NCI-H748 (cell line): ENCODE measurements around the gene DCBLD1.
A peak's percentile ranks its signal among the peaks of the same experiment; 100 is the strongest.

ENCODE experiments used
- DNase-seq: peaks from one replicate; lab custom pipeline; 2025; ENCODE audit not compliant: unreplicated experiment; lab: John Stamatoyannopoulos, UW

DCBLD1 gene

DNA sequence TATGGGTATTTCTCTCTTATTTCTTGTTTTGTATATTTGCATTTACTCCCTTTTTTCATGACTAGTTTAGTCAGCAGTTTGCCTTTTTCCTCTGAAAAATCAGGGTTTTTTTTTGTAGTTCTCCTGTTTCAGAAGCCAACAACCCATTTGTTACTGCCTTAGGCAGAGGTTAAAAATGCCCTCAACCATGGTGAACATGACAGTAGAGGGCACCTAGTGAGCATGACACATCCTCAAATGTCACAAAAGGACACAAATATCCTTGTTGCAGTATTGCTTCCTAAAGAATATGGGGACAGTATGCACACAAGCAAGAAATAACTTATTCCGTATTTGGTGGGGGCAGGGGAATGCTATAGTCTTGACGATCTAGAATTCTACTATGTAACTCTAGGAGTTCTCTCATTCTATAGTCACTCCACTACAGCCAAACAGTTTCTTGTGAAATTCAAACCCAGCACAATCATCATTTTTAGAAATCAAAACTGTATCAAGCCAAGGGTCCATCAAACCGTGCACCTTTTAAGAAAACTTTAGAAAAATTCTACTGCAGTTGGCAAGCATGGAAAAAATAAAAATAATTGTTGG is 72.9 kb downstream of the DCBLD1 start:
- no peak for DNase-seq

DNA sequence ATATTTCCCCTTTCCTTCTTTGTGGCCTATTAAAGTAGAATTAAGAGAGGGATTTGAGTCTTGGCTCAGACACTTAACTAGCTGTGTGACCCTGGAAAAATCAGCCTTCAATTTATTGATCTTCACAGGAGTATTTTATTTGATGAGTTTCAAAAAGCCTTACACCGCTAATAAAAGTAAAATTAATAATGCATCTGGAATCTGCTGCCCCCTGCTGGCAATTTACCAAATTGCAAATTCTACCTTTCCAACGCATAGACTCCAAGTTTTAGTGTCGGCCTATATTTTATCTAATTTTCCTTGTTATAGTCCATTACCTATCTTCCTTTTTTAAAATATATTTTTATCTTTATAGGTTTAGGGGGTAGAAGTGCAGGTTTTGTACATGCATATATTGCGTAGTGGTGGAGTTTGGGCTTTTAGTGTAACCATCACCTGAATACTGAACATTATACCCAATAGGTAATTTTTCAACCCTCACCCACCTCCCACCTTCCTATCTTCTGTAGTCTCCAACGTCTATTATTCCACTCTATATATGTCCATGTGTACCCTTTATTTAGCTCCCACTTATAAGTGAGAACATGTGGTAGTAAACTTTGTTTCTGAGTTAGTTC is 73.5 kb downstream of the DCBLD1 start:
- peak; percentile 35 for DNase-seq

DNA sequence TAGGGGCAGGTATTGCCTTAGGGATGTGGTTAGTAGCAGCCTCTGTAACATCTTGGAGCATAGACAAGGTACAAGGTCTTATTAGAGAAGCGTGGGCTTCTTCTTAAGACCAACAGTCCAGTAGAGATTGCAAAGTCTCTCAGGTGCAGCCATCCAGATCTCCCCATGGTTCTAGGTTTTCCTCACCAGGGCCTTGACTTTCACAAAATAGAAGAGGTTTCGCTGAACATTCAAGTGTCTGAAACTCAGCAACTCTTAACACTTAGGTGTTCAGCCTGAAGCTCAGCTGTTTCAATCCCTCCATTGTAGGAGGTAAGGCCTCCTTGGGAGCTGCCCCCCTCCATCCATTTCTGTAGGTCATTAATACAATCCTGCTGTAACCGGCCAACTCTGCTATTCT is 75.5 kb downstream of the DCBLD1 start:
- no peak for DNase-seq

DNA sequence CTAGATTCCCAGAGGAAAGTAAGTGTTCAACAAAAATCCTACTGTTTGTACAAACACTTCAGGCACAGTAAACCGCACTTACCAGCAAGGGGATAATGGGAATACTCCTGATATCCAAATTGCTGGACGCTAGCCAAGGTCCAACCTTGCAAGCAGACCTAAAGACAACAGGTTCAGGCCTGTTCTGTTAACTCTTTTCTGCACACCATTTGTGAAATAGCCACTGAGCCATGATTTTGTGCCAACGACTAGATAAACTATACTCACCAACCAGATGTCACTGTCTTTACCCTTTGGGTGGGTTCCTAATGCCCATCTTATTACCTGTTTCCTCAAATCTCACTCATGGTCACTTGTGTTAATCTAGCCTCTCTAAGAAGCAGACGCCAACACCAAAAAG is 76.3 kb downstream of the DCBLD1 start:
- peak; percentile 23 for DNase-seq

DNA sequence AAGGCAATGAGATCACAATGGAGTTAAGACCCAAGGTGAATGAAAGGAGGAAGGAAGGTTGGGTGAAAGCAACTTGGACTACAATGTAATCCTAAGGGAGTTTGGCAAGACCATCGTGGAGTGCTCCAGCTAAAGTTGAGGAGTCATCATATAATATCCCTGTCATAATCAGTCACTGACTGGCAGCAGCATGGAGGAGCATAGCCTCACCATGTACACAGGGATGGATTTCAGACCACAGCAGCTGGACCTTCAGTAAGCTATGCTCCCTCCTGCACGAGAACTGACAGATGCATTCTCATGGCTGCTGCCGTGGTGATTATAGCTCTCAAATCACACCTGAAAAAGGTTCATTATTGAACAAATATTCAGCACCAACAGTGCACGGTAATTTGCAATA is 76.8 kb downstream of the DCBLD1 start:
- no peak for DNase-seq

DNA sequence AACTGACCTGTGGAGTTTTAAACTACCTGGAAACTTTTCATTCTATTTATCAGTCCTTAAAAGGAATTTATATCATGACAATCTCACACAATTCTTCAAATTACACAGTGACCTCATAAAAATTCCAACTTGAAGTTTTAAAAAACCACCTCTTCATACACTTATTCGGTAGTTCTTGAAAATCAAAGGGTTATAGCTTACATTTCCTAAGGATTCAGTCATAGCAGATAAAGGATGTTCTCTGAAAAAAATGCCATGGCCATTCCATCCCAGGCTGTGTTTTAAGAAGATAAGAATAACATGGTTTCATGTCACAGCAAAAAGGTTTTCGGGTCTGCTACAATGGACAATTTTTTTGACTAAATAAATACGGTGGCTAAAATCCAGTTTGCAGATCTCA is 78.7 kb downstream of the DCBLD1 start:
- DNase-seq: no peak

DNA sequence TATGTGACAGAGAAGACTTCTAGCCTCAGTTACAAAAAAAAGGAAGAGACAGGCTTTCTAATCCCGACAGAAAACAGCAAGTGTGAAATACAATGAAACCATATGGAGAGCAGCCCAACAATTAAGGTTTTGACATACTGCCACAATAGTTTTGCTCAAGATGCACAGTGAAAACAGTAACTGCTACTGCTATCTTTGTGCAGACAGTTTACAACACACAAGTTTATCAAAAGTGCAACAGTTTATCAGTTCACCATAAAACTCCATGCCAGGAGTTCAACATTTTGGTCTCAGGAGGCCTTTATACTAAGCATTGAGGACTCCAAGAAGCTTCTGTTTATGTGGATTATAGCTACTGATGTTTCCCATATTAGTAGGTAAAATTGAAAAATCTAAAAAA is 82.2 kb downstream of the DCBLD1 start:
- DNase-seq: no peak

DNA sequence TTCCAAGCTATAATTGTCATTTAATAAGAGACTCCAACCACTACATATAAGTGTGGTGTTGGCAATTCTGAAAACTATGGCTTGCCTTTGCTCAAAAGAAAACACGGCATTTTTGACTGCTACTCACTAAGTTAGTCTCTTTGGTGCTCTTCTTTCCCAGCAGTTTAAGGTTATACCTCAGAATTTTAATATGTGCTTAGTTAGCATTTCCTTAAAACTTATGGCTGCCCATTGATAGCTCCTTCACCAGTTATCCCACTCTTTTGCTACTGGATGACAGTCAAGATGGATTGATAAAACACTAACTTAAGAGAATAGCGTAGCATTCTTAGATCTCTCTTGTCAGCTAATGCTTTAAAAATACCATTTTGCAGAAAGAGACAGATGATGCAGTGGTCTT is 85.8 kb downstream of the DCBLD1 start:
- DNase-seq: no peak

DNA sequence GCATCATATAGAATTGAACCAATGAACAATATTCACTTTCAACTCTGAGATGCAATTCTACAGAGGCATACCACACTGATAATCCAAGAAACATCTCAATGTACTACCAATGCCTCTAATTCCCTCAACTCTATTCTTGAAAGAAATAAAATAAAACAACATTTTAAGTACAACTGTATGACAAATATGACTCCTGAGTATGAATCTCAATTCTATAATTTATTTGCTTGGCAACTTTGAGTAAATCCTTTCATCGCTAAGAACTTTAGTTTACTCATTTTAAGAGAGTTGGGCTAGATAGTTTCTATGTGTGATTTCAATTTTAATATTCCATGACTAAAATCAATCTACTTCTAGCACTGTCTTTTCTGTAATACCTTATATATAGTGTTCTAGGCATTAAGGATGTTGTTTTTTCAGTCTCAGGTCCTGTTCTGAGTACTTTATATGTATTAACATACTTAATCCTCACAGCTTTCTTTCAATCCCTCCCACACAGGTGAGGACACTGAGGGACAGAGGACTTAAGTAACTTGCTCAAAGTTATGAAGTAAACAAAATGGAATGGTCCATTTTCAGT is 86.4 kb downstream of the DCBLD1 start:
- DNase-seq: no peak

DNA sequence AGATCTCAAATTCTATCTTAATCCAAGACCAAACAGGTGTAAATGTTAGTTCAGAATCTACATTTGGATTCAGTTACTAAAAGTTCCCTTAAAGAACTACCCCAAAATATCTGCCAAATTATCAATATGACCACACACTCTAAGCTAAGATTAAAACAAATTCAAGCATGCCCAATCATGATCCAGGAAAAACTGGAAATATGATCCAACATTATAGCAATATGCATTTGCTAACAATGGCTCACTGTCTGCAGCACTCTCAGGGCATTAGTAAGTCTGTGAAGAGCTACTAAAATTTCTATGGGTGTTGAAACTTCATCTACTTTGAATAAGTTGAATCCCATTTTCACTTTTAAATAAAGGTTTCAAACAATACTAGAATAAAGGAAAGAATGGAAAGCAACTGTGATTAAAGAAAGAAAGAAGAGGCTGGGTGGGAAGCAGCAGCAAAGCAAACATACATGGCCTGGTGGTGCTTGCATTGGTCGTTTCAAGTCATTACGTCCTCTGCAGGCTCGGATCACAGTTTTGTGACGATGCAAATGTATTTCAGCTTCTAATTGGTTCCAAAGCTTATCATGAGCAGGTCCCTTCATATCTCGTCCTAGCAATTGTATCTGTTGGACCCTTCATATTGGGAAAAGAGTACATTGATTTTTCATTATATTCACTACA is 90.7 kb downstream of the DCBLD1 start:
- no peak for DNase-seq

DNA sequence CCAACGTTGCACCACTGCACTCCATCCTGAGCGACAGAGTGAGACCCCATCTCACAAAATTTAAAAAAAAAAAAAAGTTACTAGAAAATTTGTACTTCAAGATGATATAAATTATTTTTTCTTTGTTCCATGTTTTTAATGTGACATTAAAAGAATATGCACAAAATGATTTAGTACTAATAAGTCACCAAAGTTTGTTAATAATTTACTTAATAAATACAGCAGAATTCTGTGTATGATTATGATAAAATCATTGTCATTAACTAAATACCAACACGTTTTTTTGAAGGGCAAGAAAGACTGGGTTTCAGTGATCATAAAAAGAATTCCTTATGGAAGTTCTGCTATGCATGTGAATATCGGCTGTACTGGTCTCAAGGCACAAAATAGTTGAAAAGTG is 91.7 kb downstream of the DCBLD1 start:
- DNase-seq: no peak

DNA sequence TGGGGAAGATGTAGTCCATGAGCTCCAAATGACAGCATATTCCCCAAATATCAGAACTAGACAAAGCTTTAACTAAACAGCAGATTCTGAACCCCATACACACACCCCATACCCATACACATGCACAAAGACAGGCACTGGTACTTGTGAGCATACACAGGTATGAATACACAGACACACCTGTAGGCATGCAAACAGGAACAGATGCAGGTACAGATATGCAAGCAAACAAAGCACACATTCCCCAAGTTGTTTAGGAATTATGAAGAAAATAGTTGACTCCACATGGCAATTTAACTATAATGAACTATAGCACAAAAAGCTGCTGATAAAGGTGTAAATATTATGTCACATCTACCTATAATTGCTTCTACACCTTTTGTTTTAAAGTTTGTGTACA is 103.2 kb downstream of the DCBLD1 start:
- no peak for DNase-seq

DNA sequence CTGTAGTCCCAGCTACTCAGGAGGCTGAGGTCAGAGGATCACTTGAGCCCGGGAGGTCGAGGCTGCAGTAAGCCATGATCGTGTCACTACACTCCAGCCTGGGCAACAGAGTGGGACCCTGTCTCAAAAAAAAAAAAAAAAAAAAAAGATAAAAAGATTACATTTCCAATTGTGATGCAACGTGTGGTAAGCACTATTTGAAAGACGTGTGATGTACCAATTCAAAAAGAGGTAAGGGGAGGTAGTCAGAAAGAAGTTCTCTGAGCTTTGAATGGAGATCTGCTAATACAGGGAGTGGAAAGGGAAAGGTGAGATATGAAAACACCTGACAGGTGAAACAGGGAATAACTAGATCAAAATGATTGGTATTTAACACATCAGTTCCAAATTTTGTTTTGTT is 108.0 kb downstream of the DCBLD1 start:
- DNase-seq: no peak

DNA sequence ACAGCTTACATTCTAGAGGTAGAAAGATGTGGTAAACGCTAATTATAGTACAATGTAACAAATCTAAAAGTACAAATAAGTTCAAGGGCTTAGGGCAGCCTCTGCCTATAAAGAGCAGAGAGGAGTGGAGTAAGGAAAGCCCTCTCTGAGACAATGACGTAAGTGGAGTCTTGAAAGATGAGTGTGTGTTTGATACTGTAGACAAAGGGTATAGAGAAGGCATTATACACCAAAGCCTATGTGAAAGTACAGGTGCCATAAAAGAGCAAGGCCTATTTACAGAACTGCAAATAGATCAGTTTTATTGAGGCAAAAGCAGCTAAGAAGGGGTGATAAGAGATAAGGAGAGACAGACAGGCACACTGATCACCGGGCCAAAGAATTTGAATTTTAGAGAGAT is 108.9 kb downstream of the DCBLD1 start:
- no peak for DNase-seq

DNA sequence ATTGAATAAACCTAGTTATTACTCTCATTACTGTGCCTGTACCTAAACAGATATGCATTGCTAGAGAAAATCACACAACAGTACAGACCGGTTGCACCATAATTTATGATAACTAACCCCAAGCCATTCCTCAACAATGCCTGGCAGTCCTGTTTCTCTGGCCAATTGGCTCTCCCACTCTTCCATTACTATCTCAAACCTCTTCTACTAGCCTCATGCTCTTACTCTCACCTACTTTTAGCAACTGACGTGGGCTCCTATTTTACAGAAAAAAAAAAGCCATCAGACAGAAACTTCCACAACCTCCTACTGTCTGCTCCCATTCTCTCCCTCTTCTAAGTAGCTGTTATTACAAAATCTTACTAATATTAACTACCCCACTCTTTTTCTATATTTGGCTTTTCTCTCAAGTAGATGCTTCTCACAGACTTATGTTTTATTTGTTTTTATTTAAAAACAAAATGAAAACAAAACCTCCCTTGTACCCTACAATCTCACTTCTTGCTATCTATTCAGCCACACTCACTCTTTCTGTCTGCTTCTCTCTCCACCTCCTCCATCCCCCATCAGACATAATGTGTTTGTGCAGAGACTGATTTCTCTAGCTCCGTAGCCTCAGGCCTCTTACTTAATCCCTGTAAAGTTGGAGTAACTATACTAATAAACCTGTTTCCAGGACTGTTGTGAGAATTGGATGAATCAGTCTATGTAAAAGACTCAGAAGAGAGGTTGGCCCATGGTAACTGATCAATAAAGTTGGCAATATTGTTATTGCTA is 110.7 kb downstream of the DCBLD1 start:
- DNase-seq: no peak

DNA sequence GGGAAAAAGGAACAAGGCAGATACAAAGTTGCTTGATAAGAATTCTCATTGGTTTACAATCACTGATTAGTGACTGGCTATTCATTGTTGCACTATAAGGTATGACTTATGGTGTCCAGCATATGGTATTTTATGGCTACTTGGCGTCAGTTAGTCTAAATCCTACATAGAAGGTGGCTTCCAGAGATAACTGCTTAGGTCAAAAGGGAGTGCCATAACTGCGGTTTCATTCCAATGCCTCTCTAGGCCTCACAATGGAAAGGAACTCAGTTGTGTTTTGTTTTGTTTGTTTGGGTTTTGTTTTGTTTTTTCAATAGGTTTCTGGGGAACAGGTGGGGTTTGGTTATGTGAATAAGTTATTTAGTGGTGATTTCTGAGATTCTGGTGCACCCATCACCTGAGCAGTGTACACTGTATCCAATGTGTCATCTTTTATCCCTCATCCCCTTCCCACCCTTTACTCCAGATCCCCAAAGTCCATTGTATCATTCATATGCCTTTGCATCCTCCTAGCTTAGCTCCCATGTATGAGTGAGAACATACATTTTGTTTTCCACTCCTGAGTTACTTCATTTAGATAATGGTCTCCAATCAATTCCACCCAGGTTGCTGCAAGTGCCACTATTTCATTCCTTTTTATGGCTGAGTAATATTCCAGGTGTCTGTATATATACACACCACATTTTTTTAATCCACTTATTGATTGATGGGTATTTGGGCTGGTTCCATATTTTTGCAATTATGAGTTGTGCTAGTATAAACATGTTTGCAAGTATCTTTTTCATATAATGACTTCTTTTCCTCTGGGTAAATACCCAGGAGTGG is 112.8 kb downstream of the DCBLD1 start:
- DNase-seq: no peak

DNA sequence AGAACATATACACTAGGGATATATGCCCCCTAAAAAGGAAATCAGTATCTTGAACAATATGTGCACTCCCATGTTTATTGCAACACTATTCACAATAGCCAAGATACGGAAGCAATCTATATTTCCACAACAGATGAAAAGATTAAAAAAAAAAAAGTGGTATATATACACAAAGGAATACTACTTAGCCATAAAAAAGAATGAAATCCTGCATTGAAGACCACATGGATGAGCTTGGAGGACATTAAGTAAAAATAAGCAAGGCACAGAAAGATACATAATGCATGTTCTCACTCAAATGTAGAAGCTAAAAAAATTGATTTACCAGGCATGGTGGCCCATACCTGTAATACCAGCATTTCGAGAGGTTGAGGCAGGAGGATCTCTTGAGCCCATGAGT is 115.3 kb downstream of the DCBLD1 start:
- no peak for DNase-seq
